GM12874 (cell line): ENCODE data around the gene PVALEF.

Experiments used
- TF ChIP-seq, protein P1 (sequence below): IDR thresholded peaks from 2 replicates; pipeline ENCODE4 v1.5.1; 2011; ENCODE audit warnings: low read depth, mild to moderate bottlenecking, control low read depth, low read length, moderate library complexity; ENCODE audit not compliant: insufficient read depth

Gene PVALEF

DNA sequence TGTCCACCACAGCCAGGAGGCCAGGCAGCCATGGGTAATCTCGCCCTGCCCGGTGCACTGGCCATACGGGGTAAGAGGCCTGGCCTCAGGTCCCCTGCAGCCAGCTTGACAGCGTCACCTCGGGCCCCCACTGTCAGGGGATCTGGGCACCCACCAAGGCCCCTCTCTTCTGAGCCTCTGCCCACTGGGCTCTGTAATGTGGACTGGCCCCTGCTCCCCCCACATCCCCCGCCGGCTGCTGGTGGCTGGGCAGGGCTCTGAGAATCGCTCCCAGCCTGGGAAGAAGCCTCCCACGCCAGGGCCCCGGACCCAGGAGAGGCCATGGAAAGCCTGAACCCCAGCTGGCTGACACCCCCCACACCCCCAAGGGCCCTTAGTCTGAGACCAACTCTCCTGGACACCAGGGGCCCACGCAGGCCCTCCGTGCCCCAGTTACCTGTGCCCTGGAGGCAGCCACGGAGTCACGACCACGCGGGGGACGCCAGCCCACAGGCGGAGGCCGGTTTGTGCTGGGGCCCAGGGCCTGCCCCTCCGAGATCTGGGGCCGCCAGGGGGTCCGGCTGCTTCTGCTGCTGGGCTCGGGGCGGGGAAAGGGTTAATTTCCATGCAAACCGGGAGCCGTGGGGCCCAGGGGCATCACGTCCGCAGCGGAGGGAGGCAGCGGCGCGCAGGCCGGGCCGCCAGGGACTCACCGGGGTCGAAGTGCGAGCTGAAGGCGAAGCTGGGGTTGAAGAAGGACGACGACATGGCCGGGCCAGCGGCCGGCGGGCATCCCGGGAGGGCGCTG is at the start of gene PVALEF:
Gene PVALEF, plus strand, starts transcription at position 262 of the 787 bp plus-strand sequence. CDS start 15,720 bp downstream, outside the sequence.
- TF ChIP-seq, protein P1, sequence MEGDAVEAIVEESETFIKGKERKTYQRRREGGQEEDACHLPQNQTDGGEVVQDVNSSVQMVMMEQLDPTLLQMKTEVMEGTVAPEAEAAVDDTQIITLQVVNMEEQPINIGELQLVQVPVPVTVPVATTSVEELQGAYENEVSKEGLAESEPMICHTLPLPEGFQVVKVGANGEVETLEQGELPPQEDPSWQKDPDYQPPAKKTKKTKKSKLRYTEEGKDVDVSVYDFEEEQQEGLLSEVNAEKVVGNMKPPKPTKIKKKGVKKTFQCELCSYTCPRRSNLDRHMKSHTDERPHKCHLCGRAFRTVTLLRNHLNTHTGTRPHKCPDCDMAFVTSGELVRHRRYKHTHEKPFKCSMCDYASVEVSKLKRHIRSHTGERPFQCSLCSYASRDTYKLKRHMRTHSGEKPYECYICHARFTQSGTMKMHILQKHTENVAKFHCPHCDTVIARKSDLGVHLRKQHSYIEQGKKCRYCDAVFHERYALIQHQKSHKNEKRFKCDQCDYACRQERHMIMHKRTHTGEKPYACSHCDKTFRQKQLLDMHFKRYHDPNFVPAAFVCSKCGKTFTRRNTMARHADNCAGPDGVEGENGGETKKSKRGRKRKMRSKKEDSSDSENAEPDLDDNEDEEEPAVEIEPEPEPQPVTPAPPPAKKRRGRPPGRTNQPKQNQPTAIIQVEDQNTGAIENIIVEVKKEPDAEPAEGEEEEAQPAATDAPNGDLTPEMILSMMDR: no peak

DNA sequence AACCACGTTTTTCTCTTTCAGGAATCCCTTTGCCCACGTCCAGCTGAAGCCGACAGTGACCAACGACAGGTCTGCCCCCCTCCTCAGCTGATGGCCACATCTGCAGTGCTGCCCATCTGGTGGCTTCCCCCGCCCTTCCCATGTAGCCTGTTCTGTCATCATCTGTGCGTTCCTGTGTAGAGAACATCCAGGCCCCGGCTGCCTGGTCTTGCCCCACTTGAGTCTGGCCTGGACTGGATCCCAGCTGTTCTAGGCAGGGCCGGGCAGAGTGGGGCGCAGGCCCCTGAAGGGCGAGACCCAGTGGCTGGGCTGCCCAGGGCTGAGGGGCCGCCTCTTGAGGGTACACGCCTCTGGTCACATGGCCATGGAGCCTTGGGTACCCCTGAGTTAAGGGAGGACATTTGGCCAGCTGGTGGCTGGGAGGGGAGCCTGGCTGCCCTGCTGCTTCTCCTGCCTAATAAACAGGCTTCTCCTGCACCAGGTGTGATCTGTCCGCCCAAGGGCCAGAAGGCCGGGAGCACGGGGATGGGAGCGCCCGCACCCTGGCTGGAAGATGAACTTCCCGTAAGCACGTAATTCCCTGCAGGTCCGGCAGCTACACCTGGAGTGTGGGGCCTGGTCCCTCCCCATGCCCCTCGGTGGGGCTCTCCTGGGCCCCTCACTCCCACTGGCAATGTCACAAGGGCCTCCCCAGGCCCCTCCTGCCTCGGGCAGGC is 49.4 kb upstream of the PVALEF start:
- TF ChIP-seq, protein P1: no peak

DNA sequence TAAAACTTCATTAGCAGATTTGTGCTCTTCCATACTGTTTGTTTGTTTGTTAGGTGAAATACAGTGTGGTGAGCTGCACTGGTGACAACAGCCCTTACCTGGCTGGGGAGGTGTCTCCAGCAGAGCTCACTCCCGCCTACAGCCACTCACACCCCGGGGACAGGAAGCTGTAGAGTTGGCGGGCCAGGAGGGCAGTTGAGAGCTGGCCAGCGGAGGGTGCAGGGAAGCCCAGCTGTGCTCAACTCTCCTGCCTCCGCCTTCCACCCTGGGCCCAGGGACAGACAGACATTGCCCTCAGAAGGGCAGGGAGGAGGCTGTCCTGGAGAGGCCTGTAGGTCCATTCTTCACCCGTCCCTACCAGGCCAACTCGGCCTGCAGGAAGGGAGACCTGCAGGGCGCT is 48.6 kb upstream of the PVALEF start:
- TF ChIP-seq, protein P1: no peak

DNA sequence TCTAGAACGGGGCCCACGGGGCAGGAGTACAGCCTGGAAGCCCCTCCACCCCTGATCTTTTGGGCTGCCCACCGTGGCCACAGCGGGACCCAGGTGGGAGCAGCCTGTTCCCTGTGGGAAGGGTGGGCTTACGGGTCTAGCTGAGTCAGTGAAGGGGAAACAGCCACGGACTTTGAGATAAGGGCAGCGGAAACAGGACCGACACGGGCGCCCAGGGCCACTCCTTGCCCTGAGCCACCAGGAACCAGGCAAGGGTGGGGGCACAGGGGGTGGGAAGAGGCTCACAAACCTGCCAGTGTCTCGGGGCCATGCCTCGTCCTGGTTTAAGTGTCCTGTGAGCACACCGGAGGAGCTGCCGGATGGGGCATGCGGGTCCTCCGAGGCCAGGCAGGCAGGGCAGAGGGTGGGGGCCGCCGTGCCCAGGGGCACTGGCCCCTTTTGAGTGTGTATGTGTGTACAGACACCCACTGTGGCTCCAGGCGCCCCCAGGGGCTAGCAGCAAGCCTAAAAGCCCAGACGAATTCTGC is 47.6 kb upstream of the PVALEF start:
- TF ChIP-seq, protein P1: no peak

DNA sequence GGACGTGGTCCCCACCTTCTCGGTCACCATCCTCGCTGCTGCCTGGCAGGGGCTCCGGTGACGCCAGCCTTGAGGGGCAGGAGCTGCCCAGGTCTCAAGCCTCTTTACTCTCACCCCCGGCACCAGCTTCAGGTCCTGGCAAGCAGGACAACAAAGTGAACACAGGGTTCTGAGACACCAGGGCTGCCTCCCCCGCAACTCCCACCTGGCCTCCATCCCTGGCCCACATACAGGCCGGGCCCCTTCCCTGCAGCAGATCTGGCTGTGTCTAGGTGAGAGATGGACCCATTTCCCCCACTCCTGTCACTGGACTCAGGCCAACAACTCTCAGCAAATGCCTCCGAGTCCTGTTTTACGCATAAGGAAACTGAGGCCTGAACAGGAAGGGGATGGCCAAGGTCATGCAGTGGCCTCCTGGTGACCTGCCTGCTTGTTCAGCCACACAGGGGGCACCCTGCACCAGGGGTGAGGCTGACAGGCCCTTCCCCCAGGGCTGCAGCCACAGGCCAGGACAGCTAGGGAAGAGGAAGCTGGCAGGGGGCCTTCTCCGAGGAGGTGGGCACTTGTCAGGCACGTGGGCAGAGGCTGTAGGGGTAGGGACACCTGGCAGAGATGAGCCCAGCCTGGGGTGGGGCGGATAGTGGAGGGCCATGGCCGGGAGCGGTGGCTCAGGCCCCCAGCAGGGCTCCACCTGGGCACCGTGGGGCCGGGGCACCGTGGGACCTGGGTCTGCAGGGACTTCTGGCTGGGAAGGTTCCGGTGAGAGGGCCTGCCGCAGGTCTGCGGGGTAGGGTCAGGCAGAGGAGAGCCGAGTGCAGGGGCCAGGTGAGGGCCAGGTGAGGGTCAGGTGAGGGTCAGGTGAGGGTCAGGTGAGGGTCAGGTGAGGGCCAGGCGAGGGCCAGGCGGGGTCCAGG is 46.7 kb upstream of the PVALEF start:
- TF ChIP-seq, protein P1: no peak

DNA sequence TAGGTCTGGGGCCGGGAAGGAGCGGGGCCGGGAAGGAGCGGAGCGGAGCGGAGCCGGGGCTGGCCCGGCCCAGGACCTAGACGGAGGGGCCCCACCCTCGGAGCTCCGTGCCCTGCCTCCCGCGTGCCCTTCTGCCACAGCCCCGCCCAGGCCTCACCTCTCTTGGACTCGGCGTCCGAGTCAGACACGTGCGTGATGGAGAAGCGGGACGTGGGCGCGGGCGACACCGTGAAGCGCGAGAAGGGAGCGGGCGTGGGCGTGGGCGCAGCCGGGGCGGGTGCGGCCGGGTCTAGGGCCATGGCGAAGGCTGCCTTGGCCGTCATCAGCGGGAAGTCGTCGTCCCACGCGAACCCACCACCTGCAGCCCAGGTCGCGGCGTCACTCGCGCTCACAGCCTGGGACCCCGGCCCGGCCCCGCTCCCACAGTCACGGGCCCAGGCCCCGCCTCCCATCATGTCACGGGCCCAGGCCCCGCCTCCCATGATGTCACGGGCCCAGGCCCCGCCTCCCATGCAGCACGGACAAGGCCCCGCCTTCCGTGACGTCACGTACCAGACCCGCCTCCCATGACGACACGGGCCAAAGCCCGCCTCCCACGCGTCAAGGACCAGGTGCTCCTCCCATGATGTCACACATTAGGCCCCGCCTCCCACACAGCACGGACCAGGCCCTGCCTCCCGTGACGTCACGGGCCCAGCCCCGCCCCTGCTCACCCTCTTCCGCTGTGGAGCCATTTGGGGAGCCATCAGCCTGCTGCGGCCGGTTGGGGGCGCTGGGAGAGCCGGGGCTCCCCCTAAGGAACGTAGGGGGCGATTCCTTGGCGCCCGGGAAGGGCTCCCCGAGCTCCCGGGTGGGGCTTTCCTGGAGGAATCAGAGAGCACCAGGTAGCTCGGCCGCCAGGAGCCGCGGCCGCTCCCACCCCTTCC is 45.8 kb upstream of the PVALEF start:
- TF ChIP-seq, protein P1: no peak
